ENCODE data around the gene PPP3CA.

GRCh38 chr4:101295691-101296090 lies 51.6 kb downstream of the PPP3CA start:
- no peak for TF ChIP-seq EZH2 (IDR thresholded peaks at IDR 0.05; ENCODE audit: low read length)
- TF ChIP-seq, protein P1, sequence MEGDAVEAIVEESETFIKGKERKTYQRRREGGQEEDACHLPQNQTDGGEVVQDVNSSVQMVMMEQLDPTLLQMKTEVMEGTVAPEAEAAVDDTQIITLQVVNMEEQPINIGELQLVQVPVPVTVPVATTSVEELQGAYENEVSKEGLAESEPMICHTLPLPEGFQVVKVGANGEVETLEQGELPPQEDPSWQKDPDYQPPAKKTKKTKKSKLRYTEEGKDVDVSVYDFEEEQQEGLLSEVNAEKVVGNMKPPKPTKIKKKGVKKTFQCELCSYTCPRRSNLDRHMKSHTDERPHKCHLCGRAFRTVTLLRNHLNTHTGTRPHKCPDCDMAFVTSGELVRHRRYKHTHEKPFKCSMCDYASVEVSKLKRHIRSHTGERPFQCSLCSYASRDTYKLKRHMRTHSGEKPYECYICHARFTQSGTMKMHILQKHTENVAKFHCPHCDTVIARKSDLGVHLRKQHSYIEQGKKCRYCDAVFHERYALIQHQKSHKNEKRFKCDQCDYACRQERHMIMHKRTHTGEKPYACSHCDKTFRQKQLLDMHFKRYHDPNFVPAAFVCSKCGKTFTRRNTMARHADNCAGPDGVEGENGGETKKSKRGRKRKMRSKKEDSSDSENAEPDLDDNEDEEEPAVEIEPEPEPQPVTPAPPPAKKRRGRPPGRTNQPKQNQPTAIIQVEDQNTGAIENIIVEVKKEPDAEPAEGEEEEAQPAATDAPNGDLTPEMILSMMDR (optimal IDR thresholded peaks at IDR 0.05 in 1 of 3, IDR thresholded peaks at IDR 0.05 in 1 of 3, conservative IDR thresholded peaks at IDR 0.05 in 1 of 3; ENCODE audit: extremely low read depth in 1 of 3, insufficient read depth in 2 of 3, low read length in 3 of 3), result no peak
